HG03097 (cell line): ENCODE results near the gene PCDH15.

Source experiments
- ATAC-seq: cut with Tn5 transposase; IDR thresholded peaks from one replicate; pipeline ENCODE4 v1.9.1; 2021; ENCODE audit not compliant: unreplicated experiment, low FRiP score

The PCDH15 gene

GRCh38 chr10:54148508-54148907, 652.5 kb downstream of the PCDH15 start:
- no peak for ATAC-seq

DNA sequence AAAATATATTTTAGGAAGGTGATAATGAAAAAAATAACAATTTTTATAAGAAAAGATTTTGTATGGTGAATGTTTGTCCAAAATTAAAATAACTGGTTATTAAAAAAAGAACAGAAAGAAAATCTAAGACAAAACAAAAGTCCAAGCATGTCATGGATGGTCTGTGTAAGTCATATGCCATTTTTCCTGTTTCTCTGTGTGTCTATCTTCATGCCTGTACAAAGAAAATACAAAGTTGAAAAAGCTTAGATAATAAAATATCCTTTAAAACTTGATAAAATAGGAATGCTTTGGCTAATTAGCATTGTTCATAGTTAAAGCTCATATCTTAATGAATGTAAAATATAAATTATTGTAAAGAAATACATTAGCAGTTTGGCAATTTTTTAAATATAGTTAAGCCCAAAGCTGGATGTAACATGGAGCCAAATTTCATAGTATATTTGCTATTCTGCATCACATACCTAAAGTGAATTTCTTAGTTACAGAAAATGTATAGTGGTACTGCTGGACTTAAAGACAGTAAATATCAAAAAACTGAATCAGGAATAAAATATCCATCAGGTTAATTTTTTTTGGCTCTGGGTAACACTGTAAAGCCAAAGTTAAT, 661.1 kb downstream of the PCDH15 start:
- ATAC-seq = no peak

DNA sequence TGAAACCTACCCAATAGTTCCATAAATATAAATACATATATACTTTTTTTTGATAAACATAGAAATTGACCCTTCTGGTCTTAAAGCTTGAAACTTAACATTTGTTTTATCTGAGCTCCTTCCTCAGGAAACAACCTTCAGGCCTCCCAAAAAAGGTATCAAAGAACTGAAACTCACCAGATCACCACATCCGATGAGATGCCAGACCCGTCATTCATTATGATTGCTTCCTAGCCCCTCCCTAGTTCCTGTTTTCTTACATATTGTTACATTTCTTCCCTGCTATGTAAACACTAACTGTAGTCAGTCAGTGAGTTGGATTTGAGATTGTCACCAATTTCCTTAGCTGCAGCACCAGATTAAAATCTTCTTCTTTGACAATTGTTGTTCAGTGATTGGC, 663.6 kb downstream of the PCDH15 start:
- no peak for ATAC-seq

- ATAC-seq = no peak
These were observed 667.8 kb downstream of the PCDH15 start for GRCh38 chr10:54133203-54133602.

- no peak for ATAC-seq
These were observed 669.2 kb downstream of the PCDH15 start for GRCh38 chr10:54131833-54132232.

- ATAC-seq = no peak
These were observed 670.6 kb downstream of the PCDH15 start for GRCh38 chr10:54130394-54130793.

DNA sequence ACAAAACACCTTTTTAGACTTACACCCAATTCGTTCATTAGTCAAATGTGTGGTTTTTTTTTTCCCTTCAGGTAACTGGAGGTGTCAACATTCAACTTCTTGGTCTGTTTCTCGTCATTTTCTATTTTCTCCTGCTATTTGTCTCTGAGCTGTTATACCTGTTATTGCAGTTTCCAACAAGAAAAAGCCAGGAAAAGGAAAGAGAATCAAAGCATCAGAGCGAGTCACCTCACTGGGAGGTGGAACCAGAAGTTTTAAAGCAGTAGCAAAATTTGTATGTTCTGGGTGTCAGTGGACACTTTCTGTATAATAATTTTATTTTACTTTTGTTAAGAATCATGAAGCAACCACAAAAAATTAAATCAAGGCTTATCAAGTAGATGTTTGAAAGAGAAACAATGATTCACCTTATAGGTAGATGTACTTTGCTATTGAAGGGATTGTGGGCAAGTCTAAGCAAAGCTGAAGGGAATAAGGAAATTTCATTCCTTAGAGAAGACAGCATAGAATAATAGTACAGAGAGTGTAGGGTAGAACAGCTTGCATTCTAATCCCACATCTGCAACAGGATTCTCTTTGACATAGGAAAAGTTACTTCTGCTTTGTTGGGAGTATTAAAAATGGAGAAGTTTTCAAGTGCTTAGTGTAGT, 675.8 kb downstream of the PCDH15 start:
- no peak for ATAC-seq

DNA sequence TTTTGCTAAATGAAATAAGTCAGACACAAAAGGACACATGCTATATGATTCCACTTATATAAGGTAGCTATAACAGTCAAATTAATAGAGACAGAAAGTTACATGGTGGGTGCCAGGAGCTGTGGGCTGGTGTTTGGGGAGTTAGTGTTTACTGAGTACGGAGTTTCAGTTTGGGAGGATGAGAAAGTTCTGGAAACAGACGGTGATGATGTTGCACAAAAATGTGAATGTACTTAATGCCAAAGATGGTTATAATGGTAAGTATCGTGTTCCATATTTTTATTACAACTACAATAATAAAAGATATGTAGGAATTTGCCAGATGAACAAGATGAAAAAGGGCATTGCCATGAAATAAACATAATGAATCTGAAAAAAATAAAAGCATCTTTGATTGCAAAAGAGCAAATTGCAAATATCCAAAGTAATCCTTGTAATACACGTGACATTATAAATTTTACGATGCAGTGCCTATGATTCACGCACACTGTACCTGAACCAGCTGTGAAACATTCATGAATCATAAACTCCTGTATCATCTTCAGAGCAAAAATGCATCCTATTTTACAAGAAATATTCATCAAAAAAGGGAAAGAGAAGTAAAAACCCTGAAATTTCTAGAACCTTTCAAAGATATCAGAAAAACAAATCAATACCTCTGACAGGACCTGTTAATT, 676.7 kb downstream of the PCDH15 start:
- no peak for ATAC-seq

DNA sequence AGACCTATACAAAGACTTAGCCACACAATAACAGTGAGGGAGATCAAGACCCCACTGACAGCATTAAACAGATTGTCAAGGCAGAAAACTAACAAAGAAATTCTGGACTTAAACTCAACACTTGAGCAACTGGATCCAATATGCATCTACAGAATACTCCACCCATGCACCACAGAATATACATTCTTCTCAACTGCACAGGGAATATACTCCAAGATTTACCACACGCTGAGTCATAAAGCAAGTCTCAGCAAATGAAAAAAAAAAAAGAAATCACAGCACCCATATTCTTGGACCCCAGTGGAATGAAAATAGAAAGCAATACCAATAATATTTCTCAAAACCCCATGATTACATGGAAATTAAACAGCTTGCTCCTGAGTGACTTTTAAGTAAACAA, 680.2 kb downstream of the PCDH15 start:
- no peak for ATAC-seq

DNA sequence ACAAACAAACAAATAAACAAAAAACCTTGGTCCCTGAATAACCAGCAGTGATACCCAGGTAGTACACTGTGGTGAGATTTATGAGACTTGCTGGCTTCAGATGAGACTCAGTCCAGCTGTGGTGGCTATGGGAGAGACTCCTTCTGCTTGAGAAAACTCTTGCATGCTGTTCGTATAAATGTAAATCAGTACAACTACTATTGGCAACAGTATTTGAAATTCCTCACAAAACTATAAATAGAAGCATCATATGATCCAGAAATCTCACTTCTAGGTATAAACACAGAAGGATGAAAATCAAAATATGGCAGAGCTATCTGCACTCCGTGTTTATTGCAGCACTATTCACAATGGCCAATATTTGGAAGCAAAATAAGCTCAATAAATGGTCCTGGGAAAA, 692.1 kb downstream of the PCDH15 start:
- ATAC-seq = no peak

DNA sequence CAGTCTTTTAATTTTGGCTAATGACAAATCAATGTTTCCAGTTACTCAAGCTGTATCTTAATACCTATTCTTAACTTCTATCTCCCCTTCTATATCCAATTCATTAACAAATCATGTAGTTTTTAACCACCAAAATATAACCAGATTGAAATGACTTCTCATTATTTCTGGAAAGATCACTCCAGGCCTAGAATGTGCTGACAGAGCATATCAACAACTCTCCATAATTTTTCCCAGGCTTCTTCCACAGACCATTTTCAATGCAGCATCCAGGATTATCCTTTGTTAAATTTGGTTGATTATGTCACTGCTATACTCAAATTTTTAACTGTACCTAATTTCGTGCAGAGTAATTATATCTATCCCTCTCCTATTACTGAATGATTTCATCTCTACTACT, 704.1 kb downstream of the PCDH15 start:
- no peak for ATAC-seq

DNA sequence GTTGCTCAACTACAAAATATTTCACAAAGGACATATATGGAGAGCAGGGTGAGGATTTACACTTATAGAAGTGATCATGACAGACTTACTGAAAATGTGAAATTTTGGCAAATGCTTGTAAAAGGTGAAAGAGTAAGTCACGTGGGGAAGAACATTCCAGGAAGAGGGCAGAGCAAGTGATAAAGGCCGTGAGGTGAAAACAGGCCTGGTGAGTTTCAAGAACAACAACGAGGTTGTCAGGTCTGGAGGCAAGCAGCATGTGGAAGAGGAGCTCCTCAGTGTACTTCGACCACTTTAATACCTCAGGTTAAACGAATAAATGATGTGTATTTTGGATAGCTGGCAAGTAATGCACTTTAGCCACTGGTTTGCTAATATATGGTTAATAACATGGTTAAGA, 706.7 kb downstream of the PCDH15 start:
- ATAC-seq = no peak

GRCh38 chr10:54091237-54091636, 709.8 kb downstream of the PCDH15 start:
- no peak for ATAC-seq

- no peak for ATAC-seq
These were observed 719.1 kb downstream of the PCDH15 start for GRCh38 chr10:54081950-54082349.

- no peak for ATAC-seq
These were observed 733.7 kb downstream of the PCDH15 start for GRCh38 chr10:54067361-54067760.

GRCh38 chr10:54066646-54067045, 734.4 kb downstream of the PCDH15 start:
- ATAC-seq = no peak

GRCh38 chr10:54065106-54065505, 735.9 kb downstream of the PCDH15 start:
- no peak for ATAC-seq

DNA sequence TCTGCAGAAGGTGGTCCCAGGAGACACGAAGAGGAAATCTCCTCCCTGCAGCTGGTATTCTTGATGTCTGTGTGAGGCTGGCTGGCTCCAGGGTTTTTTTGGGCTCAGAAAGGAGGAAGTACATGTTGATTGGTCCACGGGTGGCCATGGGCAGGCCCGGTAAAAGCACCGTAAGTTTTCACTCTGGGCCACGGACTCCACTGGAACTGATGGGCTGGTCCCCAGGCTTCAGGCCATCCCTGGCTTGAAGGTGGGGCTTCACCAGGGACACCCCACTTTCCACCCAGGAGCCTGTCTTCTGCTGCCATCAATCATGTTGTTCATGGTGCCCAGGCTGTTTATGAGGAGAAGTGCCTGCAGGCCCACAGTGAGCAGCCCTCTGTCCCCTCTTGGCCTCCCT, 736.8 kb downstream of the PCDH15 start:
- ATAC-seq = no peak

GRCh38 chr10:54063514-54063913, 737.5 kb downstream of the PCDH15 start:
- ATAC-seq = no peak

GRCh38 chr10:54060572-54060971, 740.5 kb downstream of the PCDH15 start:
- no peak for ATAC-seq

- ATAC-seq = no peak
These were observed 743.7 kb downstream of the PCDH15 start for GRCh38 chr10:54057357-54057756.

- no peak for ATAC-seq
These were observed 774.7 kb downstream of the PCDH15 start for GRCh38 chr10:54026340-54026739.
